Measurements from ENCODE around the gene PSMD1. TPM values are rescaled to one million over a fixed set of nuclear protein-coding genes. Genes with fewer than 3 reads are reported as not detected.

Gene PSMD1
- total and polyA plus RNA-seq, 2 of the 8 experiments (the other 6 are each of a cell fraction or from before 2014, with no cell fraction given) = 179 to 272 TPM

DNA sequence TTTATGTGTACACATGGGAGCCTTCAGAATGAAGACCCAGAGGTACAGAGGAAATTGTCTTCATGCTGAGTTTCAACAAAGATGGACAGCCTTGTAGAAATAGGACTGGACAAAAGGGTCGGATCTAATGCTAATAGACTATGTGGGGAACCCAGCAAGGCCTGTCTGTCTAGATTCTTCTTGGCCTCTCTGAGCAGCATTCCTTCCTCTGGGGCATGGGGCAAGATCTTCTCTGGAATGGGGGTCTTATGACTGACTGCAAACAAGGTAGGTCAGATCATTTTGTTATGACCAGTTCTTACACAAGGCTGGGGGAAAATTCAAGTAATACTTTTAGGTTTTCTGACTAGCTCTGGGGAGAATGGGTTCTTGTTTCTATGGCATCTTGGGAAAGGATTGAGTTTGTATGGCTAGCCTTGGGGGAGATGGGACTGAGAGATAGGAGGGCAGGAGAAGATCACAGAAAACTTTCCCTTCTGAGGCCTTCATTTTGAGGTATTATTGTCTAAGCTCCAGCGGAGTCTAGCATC, 46.4 kb upstream of the PSMD1 start (continued):
- TF ChIP-seq SRF (IDR thresholded peaks at IDR 0.05; ENCODE audit: low read depth, low read length) (no peak), TEAD4 (IDR thresholded peaks at IDR 0.05; ENCODE audit: low read depth, low read length) (no peak), TCF12 (IDR thresholded peaks at IDR 0.05; ENCODE audit: low read depth, low read length) (no peak)
- TF ChIP-seq, protein P1, sequence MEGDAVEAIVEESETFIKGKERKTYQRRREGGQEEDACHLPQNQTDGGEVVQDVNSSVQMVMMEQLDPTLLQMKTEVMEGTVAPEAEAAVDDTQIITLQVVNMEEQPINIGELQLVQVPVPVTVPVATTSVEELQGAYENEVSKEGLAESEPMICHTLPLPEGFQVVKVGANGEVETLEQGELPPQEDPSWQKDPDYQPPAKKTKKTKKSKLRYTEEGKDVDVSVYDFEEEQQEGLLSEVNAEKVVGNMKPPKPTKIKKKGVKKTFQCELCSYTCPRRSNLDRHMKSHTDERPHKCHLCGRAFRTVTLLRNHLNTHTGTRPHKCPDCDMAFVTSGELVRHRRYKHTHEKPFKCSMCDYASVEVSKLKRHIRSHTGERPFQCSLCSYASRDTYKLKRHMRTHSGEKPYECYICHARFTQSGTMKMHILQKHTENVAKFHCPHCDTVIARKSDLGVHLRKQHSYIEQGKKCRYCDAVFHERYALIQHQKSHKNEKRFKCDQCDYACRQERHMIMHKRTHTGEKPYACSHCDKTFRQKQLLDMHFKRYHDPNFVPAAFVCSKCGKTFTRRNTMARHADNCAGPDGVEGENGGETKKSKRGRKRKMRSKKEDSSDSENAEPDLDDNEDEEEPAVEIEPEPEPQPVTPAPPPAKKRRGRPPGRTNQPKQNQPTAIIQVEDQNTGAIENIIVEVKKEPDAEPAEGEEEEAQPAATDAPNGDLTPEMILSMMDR (IDR thresholded peaks at IDR 0.05; ENCODE audit: control extremely low read depth in 1 of 3, insufficient read depth in 1 of 3, low read depth in 1 of 3, low read length in 3 of 3) = no peak
